Measurements from ENCODE around the gene INAVA.
"Not testable (repeated sequence)": the region's sequence is repeated elsewhere in the genome, so short reads cannot be mapped to it uniquely, and the experiment has no call there.

The INAVA gene

GRCh38 chr1:200896531-200897196 lies 2.0 kb downstream of the INAVA start:
- in situ Hi-C loops (cut with MboI; ENCODE audit: low sequenced_read_pairs), result no loop called here

DNA sequence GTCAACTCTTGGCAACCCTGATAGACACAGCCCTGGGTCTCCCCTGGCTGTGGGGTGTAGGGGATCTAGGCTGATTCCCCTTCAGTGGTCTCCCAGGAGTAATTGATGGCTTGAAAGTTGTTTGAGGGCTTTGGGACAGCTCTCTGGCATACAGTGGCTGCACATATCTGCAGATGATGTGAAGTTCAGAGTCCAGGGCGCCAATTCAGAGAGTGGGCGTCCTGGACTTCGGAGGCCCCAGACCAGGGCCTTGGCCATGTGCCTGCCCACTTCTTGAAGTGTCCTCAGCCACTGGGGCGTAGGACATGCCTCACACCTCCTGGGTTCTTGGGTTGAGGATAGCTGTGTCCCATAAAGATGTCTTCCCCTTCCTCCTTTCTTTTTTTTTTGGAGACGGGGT lies 2.6 kb downstream of the INAVA start:
- in situ Hi-C loops (cut with MboI; ENCODE audit: low sequenced_read_pairs), result no loop called here

- in situ Hi-C loops (cut with MboI; ENCODE audit: low sequenced_read_pairs), result no loop called here
Observed at GRCh38 chr1:200899015-200899386, 4.3 kb downstream of the INAVA start.

DNA sequence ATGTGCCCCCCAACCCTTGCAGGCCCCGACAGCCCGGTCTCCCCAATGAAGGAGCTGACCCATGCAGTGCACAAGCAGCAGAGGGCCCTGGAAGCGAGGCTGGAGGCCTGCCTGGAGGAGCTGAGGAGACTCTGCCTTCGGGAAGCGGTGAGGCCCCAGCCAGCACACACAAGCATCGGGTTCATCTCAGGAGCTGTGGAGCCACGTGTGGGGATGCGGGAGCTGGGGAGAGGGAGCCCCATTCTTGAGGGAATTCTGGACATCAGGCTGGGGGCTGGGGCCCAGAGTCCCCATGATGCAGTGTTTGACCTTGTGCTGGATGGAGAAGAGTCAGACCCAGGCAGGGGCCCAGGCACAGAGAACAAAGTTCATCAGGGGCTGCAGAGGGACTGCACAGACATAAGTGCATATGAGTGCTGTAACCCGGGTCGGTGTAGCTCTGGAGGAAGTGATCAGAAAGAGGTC lies 4.8 kb downstream of the INAVA start:
- in situ Hi-C loops (cut with MboI; ENCODE audit: low sequenced_read_pairs), result no loop called here

GRCh38 chr1:200899954-200900867 lies 5.5 kb downstream of the INAVA start:
- in situ Hi-C loops (cut with MboI; ENCODE audit: low sequenced_read_pairs), result no loop called here

DNA sequence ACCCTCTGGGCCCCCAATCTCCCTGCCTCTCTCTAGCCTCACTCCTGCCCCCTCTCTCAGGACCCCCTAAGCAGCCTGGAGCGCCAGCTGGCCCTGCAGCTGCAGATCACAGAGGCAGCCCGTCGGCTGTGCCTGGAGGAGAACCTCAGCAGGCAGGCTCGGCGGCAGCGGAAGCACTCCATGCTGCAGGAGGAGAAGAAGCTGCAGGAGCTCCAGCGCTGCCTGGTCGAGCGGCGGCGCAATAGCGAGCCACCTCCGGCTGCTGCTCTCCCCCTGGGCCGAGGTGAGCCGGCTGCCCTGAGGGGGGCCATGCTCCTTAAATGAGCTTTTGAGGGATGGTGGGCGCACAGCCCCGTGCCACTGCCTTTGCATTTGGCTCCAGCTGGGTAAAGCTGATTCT lies 6.2 kb downstream of the INAVA start:
- in situ Hi-C loops (cut with MboI; ENCODE audit: low sequenced_read_pairs), result no loop called here

- in situ Hi-C loops (cut with MboI; ENCODE audit: low sequenced_read_pairs), result no loop called here
Observed at GRCh38 chr1:200901350-200901749, 6.7 kb downstream of the INAVA start.

DNA sequence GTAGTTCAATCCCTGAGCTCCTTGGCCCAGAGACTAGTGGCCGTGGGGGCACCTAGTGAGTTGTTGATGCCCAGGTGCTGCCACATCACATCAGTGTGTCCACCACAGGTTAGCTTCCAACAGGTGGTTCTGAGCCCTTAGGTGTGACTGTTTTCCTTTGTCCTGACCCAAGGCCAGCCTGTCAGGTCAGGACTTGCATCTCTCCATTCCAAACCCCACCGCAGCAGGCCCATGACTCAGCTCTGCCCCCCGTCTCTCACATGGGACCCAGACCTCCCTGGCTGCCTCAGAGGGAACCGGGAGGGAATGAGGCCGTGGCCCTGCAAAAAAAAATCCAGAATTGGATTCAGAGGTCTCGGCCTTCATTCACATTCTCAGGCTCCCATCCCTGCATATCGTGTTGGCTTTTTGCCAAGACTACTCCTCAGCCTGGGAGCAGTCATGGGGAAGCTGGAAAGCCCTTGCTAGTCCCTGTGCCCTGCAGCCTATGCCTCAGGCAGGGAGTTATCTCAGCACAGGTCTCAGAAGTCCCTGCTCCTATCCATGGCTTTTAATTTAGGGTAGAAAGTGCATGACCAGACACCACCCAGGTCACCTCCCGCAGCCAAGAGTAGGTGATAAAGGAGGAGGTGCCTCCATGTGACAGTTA lies 7.2 kb downstream of the INAVA start:
- in situ Hi-C loops (cut with MboI; ENCODE audit: low sequenced_read_pairs), result no loop called here

DNA sequence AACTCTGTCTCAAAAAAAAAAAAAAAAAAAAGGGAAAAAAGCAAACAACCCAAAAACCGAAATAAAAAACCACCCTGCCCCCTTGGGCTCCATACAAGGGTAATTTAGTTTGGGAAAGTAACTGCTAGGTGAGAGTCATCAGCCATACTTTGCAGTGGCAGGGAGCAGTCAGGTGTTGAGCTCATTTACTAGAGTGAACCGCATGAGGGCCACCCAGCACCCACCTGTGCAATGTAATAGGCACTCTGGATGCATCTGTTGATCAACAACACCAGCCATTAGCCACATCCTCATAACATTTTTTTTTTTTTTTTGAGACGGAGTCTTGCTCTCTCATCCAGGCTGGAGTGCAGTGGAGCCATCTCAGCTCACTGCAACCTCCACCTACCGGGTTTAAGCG lies 9.1 kb downstream of the INAVA start:
- in situ Hi-C loops (cut with MboI; ENCODE audit: low sequenced_read_pairs), result no loop called here

- in situ Hi-C loops (cut with MboI; ENCODE audit: low sequenced_read_pairs), result no loop called here
Observed at GRCh38 chr1:200904772-200905171, 10.1 kb downstream of the INAVA start.

GRCh38 chr1:200905411-200906052 lies 10.8 kb downstream of the INAVA start:
- in situ Hi-C loops (cut with MboI; ENCODE audit: low sequenced_read_pairs), result no loop called here

DNA sequence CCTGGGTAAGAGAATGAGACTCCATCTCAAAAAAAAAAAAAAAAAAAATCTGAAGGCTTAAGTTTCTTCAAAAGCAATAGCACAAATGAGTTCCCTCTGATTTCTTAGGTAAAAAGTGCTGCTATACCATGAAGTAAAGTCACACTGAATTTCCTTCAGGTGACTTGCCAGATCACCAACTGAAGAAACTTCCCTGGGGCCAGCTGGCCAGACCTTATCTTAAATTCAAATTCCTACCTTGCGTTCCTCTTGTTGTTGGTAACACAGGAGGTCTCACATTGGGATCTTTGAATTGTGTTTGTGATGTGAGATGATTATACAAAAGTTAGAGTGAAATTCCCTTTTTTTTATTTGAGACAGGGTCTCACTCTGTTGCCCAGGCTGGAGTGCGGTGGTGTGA lies 11.8 kb downstream of the INAVA start:
- in situ Hi-C loops (cut with MboI; ENCODE audit: low sequenced_read_pairs), result no loop called here

- in situ Hi-C loops (cut with MboI; ENCODE audit: low sequenced_read_pairs), result no loop called here
Observed at GRCh38 chr1:200907611-200908097, 13.0 kb downstream of the INAVA start.

DNA sequence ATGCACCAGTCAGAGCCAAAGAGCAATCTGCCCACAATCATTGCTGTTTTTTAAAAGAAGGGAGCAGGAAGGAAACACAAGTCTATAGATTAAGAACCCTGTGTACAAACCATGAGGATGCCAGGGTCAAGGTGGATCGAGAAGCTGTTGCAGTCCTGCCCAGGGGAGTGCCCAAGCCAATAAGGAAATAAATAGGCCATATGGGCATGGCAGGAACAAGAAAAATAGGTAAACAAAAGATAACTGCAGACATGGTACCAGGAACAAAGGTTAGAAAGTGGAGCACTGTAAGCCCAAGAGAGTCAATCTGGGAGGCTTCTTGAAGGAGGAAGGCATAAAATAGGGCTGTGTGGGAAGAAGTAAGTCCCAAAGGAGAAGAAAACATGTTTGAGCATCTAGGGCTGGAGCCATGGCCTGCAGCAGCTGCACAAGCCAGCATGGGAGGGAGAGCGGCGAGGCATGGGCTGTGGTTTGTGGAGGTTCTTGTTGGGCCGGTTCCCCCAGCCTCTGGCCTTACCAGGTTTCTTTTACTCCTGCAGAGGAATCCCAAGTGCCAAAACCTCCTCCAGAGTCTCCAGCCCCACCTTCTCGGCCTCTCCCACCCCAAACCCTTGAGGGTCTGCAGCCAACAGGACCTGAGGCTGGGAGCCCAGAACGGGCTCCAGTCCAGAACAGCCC lies 13.6 kb downstream of the INAVA start:
- in situ Hi-C loops (cut with MboI; ENCODE audit: low sequenced_read_pairs), result no loop called here

- in situ Hi-C loops (cut with MboI; ENCODE audit: low sequenced_read_pairs), result no loop called here
Observed at GRCh38 chr1:200909071-200909470, 14.4 kb downstream of the INAVA start.

- in situ Hi-C loops (cut with MboI; ENCODE audit: low sequenced_read_pairs), result no loop called here
Observed at GRCh38 chr1:200909757-200910239, 15.1 kb downstream of the INAVA start.

DNA sequence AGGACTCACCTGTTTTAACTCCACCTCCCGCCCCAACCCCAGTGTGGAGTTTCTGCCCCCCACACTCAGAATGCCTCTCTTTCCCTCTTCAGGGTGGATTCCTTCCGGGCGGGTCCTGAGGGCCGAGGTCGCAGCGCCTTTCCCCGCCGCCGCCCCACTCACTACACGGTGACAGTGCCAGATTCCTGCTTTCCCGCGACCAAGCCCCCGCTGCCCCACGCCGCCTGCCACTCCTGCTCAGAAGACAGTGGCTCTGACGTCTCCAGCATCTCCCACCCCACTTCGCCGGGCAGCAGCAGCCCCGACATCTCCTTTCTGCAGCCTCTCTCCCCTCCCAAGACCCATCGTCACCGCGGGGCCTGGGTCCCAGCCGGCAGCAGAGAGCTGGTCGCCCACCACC lies 16.7 kb downstream of the INAVA start:
- in situ Hi-C loops (cut with MboI; ENCODE audit: low sequenced_read_pairs), result no loop called here

- in situ Hi-C loops (cut with MboI; ENCODE audit: low sequenced_read_pairs), result not testable (repeated sequence)
Observed at GRCh38 chr1:200911936-200912335, 17.2 kb downstream of the INAVA start.

GRCh38 chr1:200912737-200913407 lies 18.2 kb downstream of the INAVA start:
- in situ Hi-C loops (cut with MboI; ENCODE audit: low sequenced_read_pairs), result no loop called here

GRCh38 chr1:200916152-200916551 lies 21.5 kb downstream of the INAVA start:
- in situ Hi-C loops (cut with MboI; ENCODE audit: low sequenced_read_pairs), result no loop called here
